Activated CD4-positive, alpha-beta T cell treated with anti-CD3 and anti-CD28 coated beads, Interleukin-2, Interleukin-6, amounts not matched to agents 100 ng/mL and 50 ng/mL, durations not matched to agents 16 hours and 8 hours (primary cell): ENCODE data around the gene SMYD3.
A peak's percentile ranks its signal among the peaks of the same experiment; 100 is the strongest.
"Not testable (repeated sequence)": the region's sequence is repeated elsewhere in the genome, so short reads cannot be mapped to it uniquely, and the experiment has no call there.

Experiments used
- DNase-seq: peaks from one replicate; pipeline ENCODE4 v3.0.0-alpha.2; 2020

SMYD3 gene

GRCh38 chr1:246343251-246343650 is 163.8 kb downstream of the SMYD3 start:
- no peak for DNase-seq

GRCh38 chr1:246338546-246338945 is 168.5 kb downstream of the SMYD3 start:
- DNase-seq, result peak; percentile 45

- DNase-seq, result no peak
Observed at GRCh38 chr1:246338098-246338497, 169.0 kb downstream of the SMYD3 start.

GRCh38 chr1:246335151-246335550 is 171.9 kb downstream of the SMYD3 start:
- no peak for DNase-seq

- DNase-seq, result no peak
Observed at GRCh38 chr1:246333855-246334254, 173.2 kb downstream of the SMYD3 start.

GRCh38 chr1:246332078-246332477 is 175.0 kb downstream of the SMYD3 start:
- DNase-seq, result peak; percentile 65

- DNase-seq, result peak; percentile 90
Observed at GRCh38 chr1:246329900-246330299, 177.2 kb downstream of the SMYD3 start.

- DNase-seq, result not testable (repeated sequence)
Observed at GRCh38 chr1:246329292-246329691, 177.8 kb downstream of the SMYD3 start.

GRCh38 chr1:246324711-246325110 is 182.4 kb downstream of the SMYD3 start:
- no peak for DNase-seq

GRCh38 chr1:246324033-246324432 is 183.0 kb downstream of the SMYD3 start:
- DNase-seq, result not testable (repeated sequence)

GRCh38 chr1:246320286-246320685 is 186.8 kb downstream of the SMYD3 start:
- no peak for DNase-seq

- DNase-seq, result no peak
Observed at GRCh38 chr1:246319083-246319714, 187.9 kb downstream of the SMYD3 start.

GRCh38 chr1:246318622-246319021 is 188.5 kb downstream of the SMYD3 start:
- no peak for DNase-seq

- DNase-seq, result no peak
Observed at GRCh38 chr1:246318036-246318359, 189.1 kb downstream of the SMYD3 start.

- DNase-seq, result no peak
Observed at GRCh38 chr1:246317332-246318035, 189.6 kb downstream of the SMYD3 start.

GRCh38 chr1:246311461-246311860 is 195.6 kb downstream of the SMYD3 start:
- DNase-seq, result no peak

GRCh38 chr1:246309247-246309884 is 197.7 kb downstream of the SMYD3 start:
- no peak for DNase-seq

GRCh38 chr1:246308533-246309075 is 198.5 kb downstream of the SMYD3 start:
- DNase-seq, result no peak

GRCh38 chr1:246306415-246307037 is 200.6 kb downstream of the SMYD3 start:
- peak; percentile 34 for DNase-seq

GRCh38 chr1:246304484-246305259 is 202.4 kb downstream of the SMYD3 start:
- DNase-seq, result no peak

GRCh38 chr1:246302711-246303317 is 204.3 kb downstream of the SMYD3 start:
- no peak for DNase-seq

- no peak for DNase-seq
Observed at GRCh38 chr1:246302251-246302625, 204.8 kb downstream of the SMYD3 start.
